Heart left ventricle (tissue), 13 donors: Measurements from ENCODE around the gene ZBTB4.

ENCODE experiments used
- CTCF ChIP-seq, 12 donors: fragments of 200-600 bp; sonication (generic) in 4 of 12; IDR thresholded peaks; one replicate each; pipeline versions ENCODE4 v1.5.0 to v1.8.0; 2018 to 2022; ENCODE audit warnings: antibody characterized with exemption in 12 of 12, mild to moderate bottlenecking in 5 of 12
- POLR2A ChIP-seq, 2 donors: fragments of 450-650 bp; IDR thresholded peaks; one replicate each; pipeline ENCODE4 v1.6.1; 2017; ENCODE audit warnings: antibody characterized with exemption in 2 of 2, mild to moderate bottlenecking in 2 of 2, moderate library complexity in 2 of 2
- donor health status: ischemic (EF 13 %, LVEDD 7.1; RV severe dilation, severe dysfunction).
- donor health status: DM: no; HTN: yes; CAD: no.
- donor health status: DM: no; HTN: no; CAD: no.
- donor health status: ischemic (EF 25% LVEDD 6.9; RV normal size, moderate dysfunction).
- donor health status: ischemic (EF 25% LVEDD 5.7; RV mildly dilated, moderate dysfunction).
- donor health status: ischemic (EF 35%, LVEDD 5.7; RV mildly dilated, moderate dysfunction).
- donor health status: nonischemic (EF 11% LVEDD 7.7; RV severe dilation, severe dysfunction).
- donor health status: DM: yes; HTN: yes; CAD: no.
- donor health status: PGD.
- donor health status: ischemic (EF 29% LVEDD 5.4; RV normal size, mild dysfunction).
- donor health status: nonischemic (EF 23%, LVEDD 6.1; RV moderate dilation, normal function).

DNA sequence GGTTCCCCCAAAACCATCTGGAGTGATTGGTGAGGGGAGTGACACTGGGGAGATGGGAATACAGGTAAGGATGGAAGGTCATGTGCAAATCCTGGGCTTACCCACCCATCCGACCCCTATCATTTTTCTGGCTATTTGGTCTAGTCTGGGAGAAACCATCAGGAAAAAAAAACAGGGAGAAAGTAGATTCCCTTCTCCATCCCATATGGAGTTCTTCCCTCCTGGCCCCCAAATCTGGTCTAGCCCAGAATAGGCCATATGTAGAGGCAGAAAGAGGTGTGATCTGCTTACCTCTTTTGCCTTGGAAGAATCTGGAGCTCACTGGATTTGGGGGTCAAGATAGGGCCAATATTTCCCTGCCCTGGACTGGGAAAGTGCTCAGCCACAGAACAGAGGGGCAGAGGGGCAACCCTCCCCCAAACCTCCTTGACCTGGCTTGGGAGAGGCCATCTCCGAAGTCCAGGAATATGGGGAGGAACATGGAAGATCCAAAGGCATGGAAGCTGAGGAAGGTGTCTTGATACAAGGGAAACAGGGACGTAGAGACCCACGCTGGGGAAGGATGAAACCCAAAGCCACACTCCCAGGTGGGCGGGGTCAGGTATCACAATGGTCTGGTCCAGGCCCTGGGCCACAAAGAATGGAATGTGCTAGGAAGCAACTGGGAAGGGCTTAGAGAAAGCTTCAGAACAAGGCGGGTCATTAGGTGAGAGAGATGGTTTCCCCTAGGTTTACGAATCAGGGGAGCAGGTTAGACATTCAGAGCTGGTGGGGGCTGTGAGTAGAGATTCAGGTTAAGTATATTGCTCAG is 18.4 kb downstream of the ZBTB4 start:
- no peak for TF ChIP-seq CTCF (IDR thresholded peaks at IDR 0.05)
- TF ChIP-seq POLR2A (IDR thresholded peaks at IDR 0.05), result no peak
